Type B pancreatic cell (in vitro differentiated cells): Measurements from ENCODE around the gene POLR2B. TPM values are rescaled to one million over a fixed set of nuclear protein-coding genes. Genes with fewer than 3 reads are reported as not detected.
"Not testable (repeated sequence)": the region's sequence is repeated elsewhere in the genome, so short reads cannot be mapped to it uniquely, and the experiment has no call there.

ENCODE experiments used
- DNase-seq: peaks from one replicate; pipeline ENCODE4 v3.0.0; 2021; ENCODE audit warnings: mixed read lengths; ENCODE audit not compliant: unreplicated experiment; ENCODE audit errors: extremely low spot score
- H3K27ac Mint-ChIP-seq: 2 replicates; pipeline ENCODE4 v1.8.0; 2021; ENCODE audit warnings: mild to moderate bottlenecking, mixed read lengths
- H3K27me3 Mint-ChIP-seq: 2 replicates; pipeline ENCODE4 v1.8.0; 2021; ENCODE audit warnings: mixed read lengths
- H3K36me3 Mint-ChIP-seq: 2 replicates; pipeline ENCODE4 v1.8.0; 2021; ENCODE audit warnings: mixed read lengths
- H3K4me1 Mint-ChIP-seq: one replicate; pipeline ENCODE4 v1.8.0; 2021; ENCODE audit warnings: mixed read lengths; ENCODE audit not compliant: unreplicated experiment
- H3K4me3 Mint-ChIP-seq: 2 replicates; pipeline ENCODE4 v1.8.0; 2021; ENCODE audit warnings: mild to moderate bottlenecking, mixed read lengths
- H3K9me3 Mint-ChIP-seq: 2 replicates; pipeline ENCODE4 v1.8.0; 2021; ENCODE audit warnings: mixed read lengths
- total RNA-seq: library from RNA; stranded (reverse); gene quantifications from 2 replicates; pipeline ENCODE4 v1.2.1, GENCODE V29; 2021; ENCODE audit warnings: low replicate concordance
- TF ChIP-seq, protein P1 (sequence below): fragments of 200-600 bp; sonication (generic); conservative IDR thresholded peaks from 2 replicates; pipeline ENCODE4 v1.5.0; 2021; ENCODE audit warnings: antibody characterized with exemption, mild to moderate bottlenecking

Gene POLR2B
- total RNA-seq, 1 donor from 2014 or later = 117 TPM

DNA sequence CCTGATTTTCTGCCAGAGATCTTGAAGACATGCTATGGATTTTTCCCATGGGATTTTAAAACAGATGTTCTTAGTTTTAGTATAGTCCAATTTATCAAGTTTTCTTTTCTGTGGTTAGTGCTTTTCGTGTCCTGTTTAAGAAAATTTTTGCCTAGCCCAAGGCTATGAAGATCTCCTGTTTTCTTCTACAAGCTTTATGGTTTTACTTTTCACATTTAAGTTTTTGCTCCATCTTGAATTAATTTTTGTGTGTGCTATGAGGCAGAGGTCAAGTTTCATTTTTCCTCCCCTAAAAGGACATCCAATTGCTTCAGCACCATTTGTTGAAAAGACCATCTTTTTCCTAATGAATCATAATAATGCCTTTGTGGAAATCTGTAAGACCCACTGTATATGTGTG, 65.6 kb downstream of the POLR2B start:
- peak overlapping the region; percentile 23 for H3K4me3 Mint-ChIP-seq
- peaks cover 5% of the 10 kb centered on the region for H3K36me3 Mint-ChIP-seq
- H3K4me1 Mint-ChIP-seq = peaks cover 34% of the 10 kb centered on the region
- DNase-seq = no peak
- H3K27ac Mint-ChIP-seq = no peak overlapping the region
- H3K27me3 Mint-ChIP-seq = no peaks in the 10 kb centered on the region
- peaks cover 6% of the 10 kb centered on the region for H3K9me3 Mint-ChIP-seq
- TF ChIP-seq, protein P1, sequence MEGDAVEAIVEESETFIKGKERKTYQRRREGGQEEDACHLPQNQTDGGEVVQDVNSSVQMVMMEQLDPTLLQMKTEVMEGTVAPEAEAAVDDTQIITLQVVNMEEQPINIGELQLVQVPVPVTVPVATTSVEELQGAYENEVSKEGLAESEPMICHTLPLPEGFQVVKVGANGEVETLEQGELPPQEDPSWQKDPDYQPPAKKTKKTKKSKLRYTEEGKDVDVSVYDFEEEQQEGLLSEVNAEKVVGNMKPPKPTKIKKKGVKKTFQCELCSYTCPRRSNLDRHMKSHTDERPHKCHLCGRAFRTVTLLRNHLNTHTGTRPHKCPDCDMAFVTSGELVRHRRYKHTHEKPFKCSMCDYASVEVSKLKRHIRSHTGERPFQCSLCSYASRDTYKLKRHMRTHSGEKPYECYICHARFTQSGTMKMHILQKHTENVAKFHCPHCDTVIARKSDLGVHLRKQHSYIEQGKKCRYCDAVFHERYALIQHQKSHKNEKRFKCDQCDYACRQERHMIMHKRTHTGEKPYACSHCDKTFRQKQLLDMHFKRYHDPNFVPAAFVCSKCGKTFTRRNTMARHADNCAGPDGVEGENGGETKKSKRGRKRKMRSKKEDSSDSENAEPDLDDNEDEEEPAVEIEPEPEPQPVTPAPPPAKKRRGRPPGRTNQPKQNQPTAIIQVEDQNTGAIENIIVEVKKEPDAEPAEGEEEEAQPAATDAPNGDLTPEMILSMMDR = no peak

DNA sequence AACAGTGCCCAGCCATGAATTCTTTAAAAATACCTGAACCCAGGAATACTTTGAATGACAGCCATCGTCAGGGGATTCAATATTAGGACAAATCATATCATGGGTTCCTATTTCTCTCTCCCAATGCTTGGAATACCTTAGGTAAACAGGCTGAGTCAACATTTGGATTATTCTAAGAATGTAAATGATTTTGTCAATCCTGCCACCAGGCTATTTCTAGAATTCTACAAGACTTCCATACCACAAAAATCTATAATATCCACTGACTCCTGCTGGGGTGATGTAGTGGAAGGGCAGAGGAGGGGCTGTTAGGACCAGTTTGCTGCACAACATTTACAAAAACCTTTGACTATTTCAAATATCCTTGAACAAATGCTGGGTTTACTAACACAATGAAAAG, 66.3 kb downstream of the POLR2B start:
- Mint-ChIP-seq H3K27me3 (no peaks in the 10 kb centered on the region), H3K4me3 (no peak overlapping the region), H3K36me3 (peaks cover 5% of the 10 kb centered on the region), H3K9me3 (peaks cover 6% of the 10 kb centered on the region), H3K4me1 (peaks cover 29% of the 10 kb centered on the region), H3K27ac (no peak overlapping the region)
- no peak for DNase-seq
- TF ChIP-seq, protein P1 = no peak

DNA sequence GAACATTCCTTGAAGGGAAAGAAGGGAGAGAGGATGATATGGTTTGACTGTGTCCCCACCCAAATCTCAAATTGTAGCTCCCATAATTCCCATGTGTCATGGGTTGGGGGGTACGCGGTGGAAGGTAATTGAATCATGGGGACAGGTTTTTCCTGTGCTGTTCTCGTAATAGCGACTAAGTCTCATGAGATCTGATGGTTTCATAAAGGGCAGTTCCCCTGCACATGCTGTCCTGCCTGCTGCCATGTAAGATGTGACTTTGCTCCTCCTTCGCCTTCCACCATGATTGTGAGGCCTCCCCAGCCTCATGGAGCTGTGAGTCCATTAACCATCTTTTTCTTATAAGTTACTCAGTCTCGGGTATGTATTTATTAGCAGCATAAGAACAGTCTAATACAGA, 68.3 kb downstream of the POLR2B start:
- not testable (repeated sequence) for H3K9me3 Mint-ChIP-seq, H3K4me3 Mint-ChIP-seq, DNase-seq, H3K27me3 Mint-ChIP-seq, H3K27ac Mint-ChIP-seq
- H3K4me1 Mint-ChIP-seq = peaks cover 22% of the 10 kb centered on the region
- H3K36me3 Mint-ChIP-seq = peaks cover 12% of the 10 kb centered on the region

- peaks cover 16% of the 10 kb centered on the region for H3K4me1 Mint-ChIP-seq
- peaks cover 6% of the 10 kb centered on the region for H3K9me3 Mint-ChIP-seq
- no peaks in the 10 kb centered on the region for H3K27me3 Mint-ChIP-seq
- peaks cover 13% of the 10 kb centered on the region for H3K36me3 Mint-ChIP-seq
- DNase-seq = no peak
- H3K4me3 Mint-ChIP-seq = no peak overlapping the region
- TF ChIP-seq, protein P1 = no peak
- no peak overlapping the region for H3K27ac Mint-ChIP-seq
These were observed 70.1 kb downstream of the POLR2B start for GRCh38 chr4:57048590-57049304.

DNA sequence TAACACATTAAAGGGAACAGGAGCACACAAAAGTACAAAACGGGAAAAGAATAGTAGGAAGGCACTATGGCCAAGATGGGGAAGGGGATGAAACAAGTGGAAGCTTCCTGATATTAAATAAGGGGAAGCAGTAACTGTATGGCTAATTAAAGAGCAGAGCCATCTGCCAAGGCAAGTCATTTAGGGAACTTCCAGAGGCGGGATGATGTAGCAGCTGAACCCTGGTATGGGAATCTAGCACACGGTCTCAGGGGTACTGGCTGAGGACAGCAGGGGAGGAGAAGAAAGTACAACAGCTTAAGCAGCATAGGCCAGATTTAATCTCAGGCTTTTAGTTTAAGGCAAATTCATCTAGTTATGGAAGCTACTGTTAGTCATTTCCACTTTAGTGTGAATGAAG, 72.4 kb downstream of the POLR2B start:
- Mint-ChIP-seq H3K4me3 (no peak overlapping the region), H3K27me3 (no peaks in the 10 kb centered on the region), H3K9me3 (peaks cover 6% of the 10 kb centered on the region), H3K36me3 (peaks cover 13% of the 10 kb centered on the region), H3K4me1 (peaks cover 6% of the 10 kb centered on the region), H3K27ac (no peak overlapping the region)
- no peak for DNase-seq
- TF ChIP-seq, protein P1 = no peak

- H3K27me3 Mint-ChIP-seq = no peaks in the 10 kb centered on the region
- H3K9me3 Mint-ChIP-seq = peaks cover 6% of the 10 kb centered on the region
- no peak overlapping the region for H3K27ac Mint-ChIP-seq
- DNase-seq = no peak
- TF ChIP-seq, protein P1 = no peak
- no peak overlapping the region for H3K4me3 Mint-ChIP-seq
- peaks cover 13% of the 10 kb centered on the region for H3K36me3 Mint-ChIP-seq
- peaks cover 8% of the 10 kb centered on the region for H3K4me1 Mint-ChIP-seq
These were observed 72.8 kb downstream of the POLR2B start for GRCh38 chr4:57051524-57051923.
